H1 (cell line): Measurements from ENCODE around the gene LINC01488. TPM values are rescaled to one million over a fixed set of nuclear protein-coding genes. Genes with fewer than 3 reads are reported as not detected.

ENCODE experiments used
- CTCF ChIA-PET: fragments of 300-600 bp; sonication (Branson Sonifier 250); formaldehyde crosslinking; loops from one replicate; lab custom pipeline; 2021; ENCODE audit not compliant: partially characterized antibody; lab: Charles Lee
- POLR2A ChIA-PET: fragments of 300-600 bp; sonication (Branson Sonifier 250); formaldehyde crosslinking; loops from one replicate; lab custom pipeline; 2021; ENCODE audit warnings: inconsistent platforms; ENCODE audit not compliant: partially characterized antibody; lab: Charles Lee
- DNase-seq, 2 experiments: peaks; one replicate each; pipeline versions ENCODE4 v3.0.0 to v3.0.0-alpha.2; 2010 to 2022; ENCODE audit warnings: low spot score in 2 of 2, low read depth in 1 of 2, mixed read lengths in 1 of 2
- FAIRE-seq: peaks from 2 replicates; lab custom pipeline; 2011; peaks lifted over from hg19 to GRCh38; lab: Jason Lieb, UNC
- H2AFZ ChIP-seq: 2 replicates; pipeline ENCODE4 v1.8.1; 2012; ENCODE audit warnings: low read length, inconsistent platforms
- H2AK5ac ChIP-seq: 2 replicates; pipeline ENCODE4 v1.6.1; 2013; ENCODE audit warnings: low read depth, low read length
- H2BK120ac ChIP-seq: replicated peaks from 2 replicates; pipeline ENCODE3; 2013; ENCODE audit warnings: low read depth, low read length, inconsistent platforms
- H2BK12ac ChIP-seq: 2 replicates; pipeline ENCODE4 v1.6.1; 2013; ENCODE audit warnings: low read depth, low read length
- H2BK15ac ChIP-seq: 2 replicates; pipeline ENCODE4 v1.6.1; 2013; ENCODE audit warnings: low read length
- H2BK20ac ChIP-seq: 2 replicates; pipeline ENCODE4 v1.6.1; 2013; ENCODE audit warnings: low read length
- H2BK5ac ChIP-seq: 2 replicates; pipeline ENCODE4 v1.6.1; 2013; ENCODE audit warnings: low read depth, low read length
- H3K14ac ChIP-seq: 2 replicates; pipeline ENCODE4 v1.6.1; 2013; ENCODE audit warnings: inconsistent platforms; ENCODE audit not compliant: insufficient read length
- H3K18ac ChIP-seq: 2 replicates; pipeline ENCODE4 v1.6.1; 2013; ENCODE audit warnings: low read length; ENCODE audit errors: extremely low read depth
- H3K23ac ChIP-seq: 2 replicates; pipeline ENCODE4 v1.6.1; 2013; ENCODE audit warnings: inconsistent platforms; ENCODE audit not compliant: insufficient read length
- H3K23me2 ChIP-seq: 2 replicates; pipeline ENCODE4 v1.6.1; 2013; ENCODE audit warnings: low read depth, low read length
- H3K27ac ChIP-seq: 2 replicates; pipeline ENCODE4 v1.6.1; 2011; ENCODE audit warnings: low read depth, low read length, inconsistent platforms
- H3K27me3 ChIP-seq, 4 experiments: replicated peaks in 1 of 4; 1 replicate in 1 of 4; 2 replicates in 3 of 4; pipeline versions ENCODE4 v1.6.1 to v1.8.1; 2011 to 2013; ENCODE audit warnings: low read length in 3 of 4, mild to moderate bottlenecking in 3 of 4, inconsistent platforms in 2 of 4, mixed read lengths in 2 of 4, moderate library complexity in 1 of 4; ENCODE audit not compliant: control insufficient read depth in 3 of 4, insufficient read depth in 3 of 4; ENCODE audit errors: extremely low read depth in 1 of 4
- H3K36me3 ChIP-seq, 4 experiments: 2 replicates each; pipeline versions ENCODE4 v1.6.1 to v1.8.1; 2011 to 2013; ENCODE audit warnings: mild to moderate bottlenecking in 4 of 4, low read length in 3 of 4, moderate library complexity in 2 of 4, control low read depth in 1 of 4, inconsistent platforms in 1 of 4; ENCODE audit not compliant: insufficient read depth in 4 of 4, control insufficient read depth in 2 of 4
- H3K4ac ChIP-seq: replicated peaks from 2 replicates; pipeline ENCODE3; 2013; ENCODE audit warnings: low read length, low read depth, mixed read lengths, inconsistent platforms; ENCODE audit not compliant: insufficient read length
- H3K4me1 ChIP-seq, 4 experiments: replicated peaks in 1 of 4; 1 replicate in 1 of 4; 2 replicates in 3 of 4; pipeline versions ENCODE4 v1.6.1 to v1.8.1; 2011 to 2013; ENCODE audit warnings: low read length in 3 of 4, inconsistent platforms in 2 of 4, mixed read lengths in 1 of 4; ENCODE audit not compliant: insufficient read depth in 4 of 4, control insufficient read depth in 3 of 4
- H3K4me2 ChIP-seq, 2 experiments: 2 replicates each; pipeline versions ENCODE4 v1.6.1 to v1.8.1; 2011 to 2013; ENCODE audit warnings: low read depth in 2 of 2, low read length in 2 of 2, control low read depth in 1 of 2, inconsistent platforms in 1 of 2, mild to moderate bottlenecking in 1 of 2; ENCODE audit not compliant: insufficient read depth in 1 of 2
- H3K4me3 ChIP-seq, 4 experiments: fragments of 200-600, 300-600 bp in 1 of 4; sonication (generic), shearing (Covaris generic), sonication (Bioruptor Twin) in 1 of 4; 2 replicates each; pipeline versions ENCODE4 v1.5.1 to v1.8.1; 2011 to 2016; ENCODE audit warnings: low read length in 4 of 4, low read depth in 3 of 4, control low read depth in 2 of 4, inconsistent platforms in 2 of 4, mild to moderate bottlenecking in 2 of 4, mixed read lengths in 1 of 4, moderate library complexity in 1 of 4; ENCODE audit not compliant: insufficient read depth in 2 of 4; ENCODE audit errors: extremely low read depth in 1 of 4
- H3K56ac ChIP-seq: replicated peaks from 2 replicates; pipeline ENCODE3; 2013; ENCODE audit warnings: low read depth, mild to moderate bottlenecking, mixed read lengths, low read length, inconsistent platforms; ENCODE audit not compliant: insufficient read length
- H3K79me1 ChIP-seq: 2 replicates; pipeline ENCODE4 v1.6.1; 2013; ENCODE audit warnings: low read depth, low read length, control low read depth
- H3K79me2 ChIP-seq, 2 experiments: 2 replicates each; pipeline versions ENCODE4 v1.6.1 to v1.8.1; 2012 to 2013; ENCODE audit warnings: low read length in 2 of 2, mild to moderate bottlenecking in 2 of 2, inconsistent platforms in 1 of 2; ENCODE audit not compliant: insufficient read depth in 2 of 2, control insufficient read depth in 1 of 2
- H3K9ac ChIP-seq, 4 experiments: replicated peaks in 1 of 4; 1 replicate in 1 of 4; 2 replicates in 3 of 4; pipeline versions ENCODE4 v1.6.1 to v1.8.1; 2011 to 2013; ENCODE audit warnings: low read depth in 3 of 4, low read length in 3 of 4, control low read depth in 2 of 4, mild to moderate bottlenecking in 2 of 4, moderate library complexity in 2 of 4, inconsistent platforms in 1 of 4; ENCODE audit errors: extremely low read depth in 1 of 4
- H3K9me3 ChIP-seq, 2 experiments: 2 replicates each; pipeline versions ENCODE4 v1.6.1 to v1.8.1; 2012 to 2013; ENCODE audit warnings: mild to moderate bottlenecking in 2 of 2, moderate library complexity in 2 of 2, control low read depth in 1 of 2, inconsistent platforms in 1 of 2, low read depth in 1 of 2, low read length in 1 of 2, mixed read lengths in 1 of 2; ENCODE audit not compliant: insufficient read depth in 2 of 2
- H4K20me1 ChIP-seq, 2 experiments: replicated peaks in 1 of 2; 2 replicates each; pipeline versions ENCODE3 to v1.8.1; 2011 to 2013; ENCODE audit warnings: inconsistent platforms in 2 of 2, low read length in 2 of 2, mild to moderate bottlenecking in 1 of 2; ENCODE audit not compliant: insufficient read depth in 2 of 2, control insufficient read depth in 1 of 2
- H4K5ac ChIP-seq: 2 replicates; pipeline ENCODE4 v1.6.1; 2013; ENCODE audit warnings: low read length, low read depth, mixed read lengths, inconsistent platforms; ENCODE audit not compliant: insufficient read length
- H4K8ac ChIP-seq: 2 replicates; pipeline ENCODE4 v1.8.0; 2013; ENCODE audit warnings: mild to moderate bottlenecking, moderate library complexity, low read length, inconsistent platforms; ENCODE audit not compliant: insufficient read depth; ENCODE audit errors: extremely low read depth
- H4K91ac ChIP-seq: replicated peaks from 2 replicates; pipeline ENCODE3; 2013; ENCODE audit warnings: low read length, mixed read lengths, inconsistent platforms; ENCODE audit not compliant: insufficient read length
- CEBPB ChIP-seq: IDR thresholded peaks from 2 replicates; pipeline ENCODE4 v1.6.1; 2012; ENCODE audit warnings: low read depth, low read length
- EP300 ChIP-seq, 2 experiments: IDR thresholded peaks; 1 replicate in 1 of 2; 2 replicates in 1 of 2; pipeline ENCODE4 v1.6.1; 2011 to 2012; ENCODE audit warnings: low read depth in 2 of 2, low read length in 2 of 2, mild to moderate bottlenecking in 2 of 2, borderline replicate concordance in 1 of 2, inconsistent platforms in 1 of 2, moderate library complexity in 1 of 2
- JUND ChIP-seq: IDR thresholded peaks from 2 replicates; pipeline ENCODE4 v1.6.1; 2011; ENCODE audit warnings: mild to moderate bottlenecking, improper control_type of control experiment, low read length
- POLR2A ChIP-seq, 2 experiments: IDR thresholded peaks; 1 replicate in 1 of 2; 2 replicates in 1 of 2; pipeline ENCODE4 v1.6.1; 2011; ENCODE audit warnings: low read depth in 2 of 2, low read length in 2 of 2, mild to moderate bottlenecking in 2 of 2; ENCODE audit errors: control extremely low read depth in 1 of 2
- WGBS, 2 experiments: shearing (Covaris generic) in 1 of 2; methylation state at CpG; one replicate each; pipeline versions ENCODE4 v1.1.6 to v1.1.7; 2013 to 2015; ENCODE audit warnings: low lambda C conversion rate in 2 of 2, mixed read lengths in 2 of 2, inconsistent platforms in 1 of 2, low coverage in 1 of 2, missing lambda C conversion rate in 1 of 2; ENCODE audit not compliant: insufficient replicate concordance in 2 of 2, insufficient coverage in 1 of 2, insufficient read length in 1 of 2; ENCODE audit errors: extremely low coverage in 1 of 2, missing lambda C conversion rate in 1 of 2; 5-methylcytosine and 5-hydroxymethylcytosine counted together
- polyA plus RNA-seq, 7 experiments: library from polyadenylated mRNA; depleted of rRNA in 3 of 7; stranded (reverse) in 5 of 7; unstranded in 2 of 7; fragments of >200 nt in 5 of 7; fragments of 200-250 nt in 2 of 7; gene quantifications; 1 replicate in 5 of 7; 2 replicates in 1 of 7; 4 replicates in 1 of 7; pipeline versions ENCODE4 v1.2.1 to v1.2.3, GENCODE V29; 2011 to 2013; ENCODE audit warnings: missing spikeins in 2 of 7, mixed read lengths in 2 of 7
- total RNA-seq: library from RNA; stranded (reverse); fragmentation: NEBNext Ultra II Directional; extraction: Animal tissue kit (Norgen Biotek cat#: 25700); gene quantifications from 2 replicates; pipeline ENCODE4 v1.2.1, GENCODE V29; 2021
- TF ChIP-seq, protein P1 (sequence below): IDR thresholded peaks from 2 replicates; pipeline ENCODE4 v1.6.1; 2012; ENCODE audit warnings: inconsistent platforms

LINC01488 gene
- total and polyA plus RNA-seq, 2 of the 8 experiments (the other 6 are each of a cell fraction or from before 2014, with no cell fraction given) = not detected

DNA sequence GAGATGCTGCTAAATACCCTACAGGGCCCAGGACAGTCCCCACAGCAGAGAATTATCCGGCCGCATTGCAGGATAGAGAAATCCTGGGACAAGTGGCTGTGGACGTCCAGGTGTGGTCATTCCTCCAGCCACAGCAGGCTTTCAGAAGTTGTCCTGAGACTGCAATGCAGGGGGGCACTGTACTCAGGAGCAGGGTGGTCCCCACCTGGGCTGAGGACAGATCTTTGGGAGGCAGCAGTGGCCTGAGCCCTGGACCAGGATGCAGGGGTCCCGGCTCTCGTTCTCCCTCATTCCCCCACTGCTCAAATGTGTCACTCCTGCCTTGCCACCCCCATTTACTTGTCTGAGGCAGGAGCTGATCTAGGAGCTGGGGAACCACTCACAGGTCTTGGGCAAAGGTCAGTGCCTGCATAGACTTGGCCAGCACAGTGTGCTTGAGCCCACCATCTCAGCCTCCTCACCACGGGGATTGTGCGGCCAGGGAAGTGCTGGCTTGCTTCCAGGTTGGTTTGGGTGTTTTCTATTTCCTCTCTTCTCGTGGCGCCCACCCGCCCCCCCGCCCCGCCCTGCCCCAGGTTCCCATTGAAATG lies 15.3 kb downstream of the LINC01488 start:
- TF ChIP-seq, protein P1, sequence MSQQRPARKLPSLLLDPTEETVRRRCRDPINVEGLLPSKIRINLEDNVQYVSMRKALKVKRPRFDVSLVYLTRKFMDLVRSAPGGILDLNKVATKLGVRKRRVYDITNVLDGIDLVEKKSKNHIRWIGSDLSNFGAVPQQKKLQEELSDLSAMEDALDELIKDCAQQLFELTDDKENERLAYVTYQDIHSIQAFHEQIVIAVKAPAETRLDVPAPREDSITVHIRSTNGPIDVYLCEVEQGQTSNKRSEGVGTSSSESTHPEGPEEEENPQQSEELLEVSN = no peak
- TF ChIP-seq POLR2A (IDR thresholded peaks at IDR 0.05; ENCODE audit: control extremely low read depth in 1 of 2, low read depth in 2 of 2, low read length in 2 of 2) (no peak), EP300 (IDR thresholded peaks at IDR 0.05; ENCODE audit: borderline replicate concordance in 1 of 2, low read depth in 2 of 2, low read length in 2 of 2) (no peak), CEBPB (no peak), JUND (no peak)
- Histone ChIP-seq H3K9ac (no peak overlapping the region), H3K27ac (no peak overlapping the region), H2AK5ac (0 out of 2 replicates have a peak overlapping the region, but pooled peaks have one; percentile 28), H2BK20ac (no peak overlapping the region), H3K27me3 (no peaks in the 10 kb centered on the region; a peak in 1 of 7 replicates), H3K36me3 (no peaks in the 10 kb centered on the region), H2BK12ac (no peak overlapping the region), H4K5ac (no peak overlapping the region), H3K4me1 (peaks cover 0 to 3% (median under 1%) of the 10 kb centered on the region in 4 experiments; a peak in 1 of 7 replicates), H2AFZ (no peak overlapping the region), H2BK5ac (no peak overlapping the region), H3K14ac (no peak overlapping the region), H3K79me2 (no peaks in the 10 kb centered on the region), H3K23ac (no peak overlapping the region), H3K23me2 (peaks cover 3% of the 10 kb centered on the region; the same call in 1 of the 2 replicates), H4K8ac (no peak overlapping the region), H3K56ac (no peak overlapping the region), H2BK120ac (no peak overlapping the region), H4K20me1 (no peaks in the 10 kb centered on the region), H3K18ac (no peak overlapping the region), H3K79me1 (no peaks in the 10 kb centered on the region), H3K9me3 (no peaks in the 10 kb centered on the region), H3K4ac (no peak overlapping the region), H4K91ac (no peak overlapping the region), H3K4me3 (no peak overlapping the region), H2BK15ac (no peak overlapping the region), H3K4me2 (no peak overlapping the region)
- WGBS, 2 experiments = 86% methylated on average over 7 of the region's 12 CpGs; no CpG with 5 or more reads in 1 of the 2 experiments
- CTCF ChIA-PET = interaction anchor here (1.0 kb wide), 1 partner anchor 91 kb away, joined by 3 read pairs; no protein-coding TSS in a partner anchor
- POLR2A ChIA-PET = no interaction called here
- no peak for DNase-seq
- no peak for FAIRE-seq
